BE2C (cell line): ENCODE measurements around the gene NME4.

Experiments
- DNase-seq: peaks from one replicate; pipeline ENCODE4 v3.0.0-alpha.2; 2020
- H3K27me3 ChIP-seq: fragments of 250-450 bp; sonication (Bioruptor Pico); 2 replicates; pipeline ENCODE4 v1.5.1; 2020; ENCODE audit warnings: mild to moderate bottlenecking
- H3K36me3 ChIP-seq: fragments of 250-450 bp; sonication (Bioruptor Pico); 2 replicates; pipeline ENCODE4 v1.5.1; 2020; ENCODE audit warnings: mild to moderate bottlenecking
- H3K4me1 ChIP-seq: fragments of 250-450 bp; sonication (Bioruptor Pico); 2 replicates; pipeline ENCODE4 v1.5.1; 2020
- H3K4me3 ChIP-seq: 2 replicates; pipeline ENCODE4 v1.5.1; 2011; ENCODE audit warnings: low read depth, low read length
- H3K9me3 ChIP-seq: fragments of 250-450 bp; sonication (Bioruptor Pico); 2 replicates; pipeline ENCODE4 v1.5.1; 2020
- CTCF ChIP-seq: IDR thresholded peaks from 2 replicates; pipeline ENCODE4 v1.5.1; 2012; ENCODE audit warnings: mild to moderate bottlenecking, low read depth, low read length

Gene NME4

GRCh38 chr16:379183-379960 is 17.6 kb upstream of the NME4 start:
- DNase-seq: no peak
- Histone ChIP-seq H3K9me3 (no peaks in the 10 kb centered on the region), H3K27me3 (no peaks in the 10 kb centered on the region), H3K4me1 (no peaks in the 10 kb centered on the region), H3K4me3 (no peak overlapping the region), H3K36me3 (no peaks in the 10 kb centered on the region; the same call in none of the 2 replicates)
- no peak for TF ChIP-seq CTCF

GRCh38 chr16:379961-380761 is 16.8 kb upstream of the NME4 start:
- Histone ChIP-seq H3K9me3 (no peaks in the 10 kb centered on the region), H3K4me3 (no peak overlapping the region), H3K27me3 (no peaks in the 10 kb centered on the region), H3K36me3 (no peaks in the 10 kb centered on the region; the same call in none of the 2 replicates), H3K4me1 (no peaks in the 10 kb centered on the region)
- DNase-seq: no peak
- no peak for TF ChIP-seq CTCF

- DNase-seq: no peak
- Histone ChIP-seq H3K9me3 (no peaks in the 10 kb centered on the region), H3K4me3 (peak overlapping the region; percentile 68), H3K4me1 (no peaks in the 10 kb centered on the region), H3K27me3 (no peaks in the 10 kb centered on the region), H3K36me3 (no peaks in the 10 kb centered on the region; the same call in none of the 2 replicates)
- no peak for TF ChIP-seq CTCF
These were observed 16.3 kb upstream of the NME4 start for GRCh38 chr16:380762-381011.

DNA sequence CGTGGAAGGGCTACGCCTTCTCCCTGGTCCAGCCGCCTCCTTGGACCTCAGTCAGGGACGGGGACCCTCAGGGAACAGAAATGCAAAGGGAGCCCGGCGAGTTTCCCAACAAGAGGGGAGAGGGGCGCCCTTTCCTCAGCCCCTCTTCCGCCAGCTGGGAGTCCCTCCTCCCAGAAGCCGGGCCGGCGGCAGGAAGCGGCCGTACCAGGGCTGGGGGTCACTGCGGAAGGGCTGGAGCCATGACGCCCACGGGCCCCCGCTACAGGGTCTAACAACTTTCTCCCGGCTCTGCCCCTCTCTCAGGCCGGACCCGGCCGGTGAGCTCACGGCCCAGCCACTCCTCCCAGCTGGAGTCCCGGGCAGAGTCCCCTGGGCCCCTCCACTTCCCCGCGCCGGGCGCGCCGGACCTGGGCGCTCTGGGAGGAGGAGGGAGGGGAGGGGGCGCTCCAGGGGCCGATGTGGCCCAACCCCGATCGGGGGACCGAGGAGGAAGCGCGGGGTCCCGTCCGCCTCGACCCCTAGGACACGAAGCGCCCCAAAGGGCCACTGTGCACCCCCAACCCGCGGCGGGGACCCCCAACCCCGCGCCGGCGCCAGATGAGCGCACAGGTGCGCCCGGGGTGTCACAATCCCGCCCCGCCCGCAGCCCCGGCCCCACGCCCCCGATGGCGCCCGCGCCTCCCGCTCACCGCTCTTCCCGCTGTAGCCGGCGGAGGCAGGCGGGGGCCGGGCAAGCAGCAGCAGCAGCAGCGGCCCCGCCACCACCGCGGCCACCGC is 15.8 kb upstream of the NME4 start:
- Histone ChIP-seq H3K36me3 (no peaks in the 10 kb centered on the region; the same call in none of the 2 replicates), H3K9me3 (no peaks in the 10 kb centered on the region), H3K4me1 (no peaks in the 10 kb centered on the region), H3K4me3 (peak overlapping the region; percentile 68), H3K27me3 (no peaks in the 10 kb centered on the region)
- peak; percentile 34 for DNase-seq
- no peak for TF ChIP-seq CTCF

DNA sequence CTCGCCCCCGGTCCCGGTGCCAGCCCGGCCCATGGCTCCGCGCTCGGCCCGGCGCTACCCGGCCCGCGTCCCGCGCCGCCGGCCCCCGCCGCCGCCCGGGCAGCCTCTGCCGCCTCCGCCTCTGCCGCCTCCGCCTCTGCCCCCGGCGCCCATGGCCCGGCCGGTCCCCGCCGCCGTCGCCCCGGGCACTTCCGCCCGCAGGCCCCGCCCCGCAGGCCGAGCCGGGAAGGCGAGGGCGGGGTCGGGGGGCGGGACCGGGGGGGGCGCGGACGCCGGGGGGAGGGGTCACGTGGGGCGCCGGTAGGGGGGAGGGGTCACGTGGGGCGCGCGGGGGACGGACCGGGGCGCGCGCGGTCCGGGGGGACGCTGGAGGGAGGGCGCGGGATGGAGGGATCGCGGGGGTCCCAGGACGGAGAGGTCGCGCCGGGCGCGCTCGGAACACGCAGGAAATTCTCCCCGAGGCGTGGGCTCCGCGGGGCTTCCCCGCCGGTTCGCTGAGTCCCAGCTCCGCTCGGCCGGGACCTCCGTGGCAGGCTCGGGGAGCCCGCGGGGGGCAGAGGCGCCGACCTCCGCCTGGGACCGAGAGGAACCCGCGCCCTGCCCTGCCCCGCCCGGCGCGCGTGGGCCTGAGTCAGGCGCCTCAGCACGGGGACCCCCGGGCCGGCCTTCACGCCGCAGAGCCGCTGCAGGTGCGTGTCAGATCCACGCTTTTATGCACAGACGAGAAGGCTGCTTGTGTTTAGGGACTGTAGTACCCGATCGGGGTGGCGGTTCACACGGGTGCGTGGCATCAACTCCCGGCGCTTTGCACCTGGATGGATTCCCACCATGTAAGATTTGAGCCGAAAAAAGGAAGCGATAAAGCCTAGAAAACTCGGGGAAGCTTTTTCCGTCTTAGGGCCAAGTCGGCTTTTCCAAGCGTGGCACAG is 14.9 kb upstream of the NME4 start, which contains the start of gene PGAP6:
Gene PGAP6 (minus strand): TSS at position 190 of the 929 bp plus-strand sequence. CDS start 157 bp downstream, at position 33.
- H3K4me3 ChIP-seq: peak within 1 kb of the TSS; percentile 68
- H3K4me1 ChIP-seq: no peaks in the 10 kb centered on the region
- TF ChIP-seq CTCF: no peak
- H3K9me3 ChIP-seq: no peaks in the 10 kb centered on the region
- DNase-seq: peak; percentile 75
- no peaks in the 10 kb centered on the region; the same call in 1 of the 2 replicates for H3K36me3 ChIP-seq
- H3K27me3 ChIP-seq: no peaks in the 10 kb centered on the region
